Measurements from ENCODE around the gene CEACAM8. TPM values are rescaled to one million over a fixed set of nuclear protein-coding genes. Genes with fewer than 3 reads are reported as not detected.

Gene CEACAM8
- polyA plus RNA-seq, 3 donors, result not detected

GRCh38 chr19:42561512-42561911 is 33.2 kb downstream of the CEACAM8 start:
- no peak for DNase-seq
- H3K4me1 ChIP-seq (ENCODE audit: control insufficient read depth in 1 of 2, insufficient read depth in 2 of 2, low read length in 2 of 2), result peaks cover 14 to 15% of the 10 kb centered on the region in 2 donors
- no peak overlapping the region for H3K9ac ChIP-seq (ENCODE audit: insufficient read depth, low read length, poor library complexity, severe bottlenecking)
- H3K4me3 Mint-ChIP-seq, result peak overlapping the region in 1 of 2 donors; percentile 27
- H3K36me3 ChIP-seq (replicated peaks in 1 of 2; ENCODE audit: control insufficient read depth in 1 of 2, insufficient read depth in 2 of 2, low read length in 2 of 2), result no peaks in the 10 kb centered on the region
- H3K27ac ChIP-seq (ENCODE audit: low read depth in 1 of 2, low read length in 2 of 2), result no peak overlapping the region
- H3K4me3 ChIP-seq (replicated peaks in 1 of 3; ENCODE audit: low read depth in 2 of 3, low read length in 3 of 3), result no peak overlapping the region
- peaks cover 27% of the 10 kb centered on the region for H3K4me1 Mint-ChIP-seq
- H3K27me3 ChIP-seq (ENCODE audit: control insufficient read depth in 2 of 2, insufficient read depth in 2 of 2, low read length in 2 of 2), result peaks cover 2 to 22% of the 10 kb centered on the region in 2 donors
- 82% methylated on average over 2 of the region's 2 CpGs for WGBS (ENCODE audit: insufficient coverage)
- H3K79me2 ChIP-seq (ENCODE audit: insufficient read depth, low read length), result no peaks in the 10 kb centered on the region
- H2AFZ ChIP-seq (ENCODE audit: insufficient read depth, low read depth, low read length, poor library complexity, severe bottlenecking), result no peak overlapping the region
- TF ChIP-seq, protein P1, sequence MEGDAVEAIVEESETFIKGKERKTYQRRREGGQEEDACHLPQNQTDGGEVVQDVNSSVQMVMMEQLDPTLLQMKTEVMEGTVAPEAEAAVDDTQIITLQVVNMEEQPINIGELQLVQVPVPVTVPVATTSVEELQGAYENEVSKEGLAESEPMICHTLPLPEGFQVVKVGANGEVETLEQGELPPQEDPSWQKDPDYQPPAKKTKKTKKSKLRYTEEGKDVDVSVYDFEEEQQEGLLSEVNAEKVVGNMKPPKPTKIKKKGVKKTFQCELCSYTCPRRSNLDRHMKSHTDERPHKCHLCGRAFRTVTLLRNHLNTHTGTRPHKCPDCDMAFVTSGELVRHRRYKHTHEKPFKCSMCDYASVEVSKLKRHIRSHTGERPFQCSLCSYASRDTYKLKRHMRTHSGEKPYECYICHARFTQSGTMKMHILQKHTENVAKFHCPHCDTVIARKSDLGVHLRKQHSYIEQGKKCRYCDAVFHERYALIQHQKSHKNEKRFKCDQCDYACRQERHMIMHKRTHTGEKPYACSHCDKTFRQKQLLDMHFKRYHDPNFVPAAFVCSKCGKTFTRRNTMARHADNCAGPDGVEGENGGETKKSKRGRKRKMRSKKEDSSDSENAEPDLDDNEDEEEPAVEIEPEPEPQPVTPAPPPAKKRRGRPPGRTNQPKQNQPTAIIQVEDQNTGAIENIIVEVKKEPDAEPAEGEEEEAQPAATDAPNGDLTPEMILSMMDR (IDR thresholded peaks at IDR 0.05), result no peak
- intact Hi-C loops (cut with micrococcal nuclease), result loop anchor here (5.0 to 10.0 kb wide), 2 partner anchors 36 to 2003 kb away; no protein-coding TSS in a partner anchor
- H3K9me3 ChIP-seq (replicated peaks in 1 of 2; ENCODE audit: control insufficient read depth in 1 of 2, insufficient read depth in 1 of 2, low read length in 2 of 2), result peaks cover 0 to 4% of the 10 kb centered on the region in 2 donors
- no peak overlapping the region for H3K27ac Mint-ChIP-seq
- peaks cover 3 to 9% (median 7%) of the 10 kb centered on the region in 7 donors for H3K9me3 Mint-ChIP-seq
- H3K36me3 Mint-ChIP-seq, result peaks cover 0 to 4% of the 10 kb centered on the region in 2 donors
- no peaks in the 10 kb centered on the region for H4K20me1 ChIP-seq (ENCODE audit: insufficient read depth, low read length)
- H3K4me2 ChIP-seq (replicated peaks; ENCODE audit: extremely low read depth, low read length, poor library complexity, severe bottlenecking), result no peak overlapping the region
- peaks cover 25 to 38% (median 32%) of the 10 kb centered on the region in 3 donors for H3K27me3 Mint-ChIP-seq (ENCODE audit: low read depth in 3 of 3)

DNA sequence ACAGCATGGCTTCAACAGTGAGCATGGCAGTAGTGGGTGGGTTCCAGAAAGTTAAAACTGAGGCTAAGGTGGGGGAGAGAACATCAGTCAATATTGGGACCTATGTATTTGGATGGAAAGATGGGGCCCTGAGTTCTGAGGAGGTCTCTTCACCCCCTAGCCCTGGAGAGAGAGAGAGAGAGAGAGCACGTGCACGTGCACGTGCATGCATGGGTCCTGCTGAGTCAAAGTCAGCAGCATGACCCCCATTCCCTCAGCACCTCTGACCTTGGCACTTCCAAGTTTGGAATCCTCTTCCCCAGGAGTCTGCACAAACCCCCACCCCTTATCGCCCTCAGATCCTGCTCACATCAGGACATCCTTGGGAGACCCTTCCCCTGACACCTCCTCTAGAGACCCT is 34.0 kb downstream of the CEACAM8 start:
- Mint-ChIP-seq H3K4me1 (peaks cover 33% of the 10 kb centered on the region), H3K27me3 (ENCODE audit: low read depth in 3 of 3) (peaks cover 33 to 46% (median 37%) of the 10 kb centered on the region in 3 donors), H3K27ac (no peak overlapping the region), H3K36me3 (peaks cover 0 to 4% of the 10 kb centered on the region in 2 donors), H3K9me3 (peaks cover 3 to 10% (median 8%) of the 10 kb centered on the region in 7 donors), H3K4me3 (no peak overlapping the region)
- Histone ChIP-seq H3K27ac (ENCODE audit: low read depth in 1 of 2, low read length in 2 of 2) (no peak overlapping the region), H2AFZ (ENCODE audit: insufficient read depth, low read depth, low read length, poor library complexity, severe bottlenecking) (no peak overlapping the region), H3K9ac (ENCODE audit: insufficient read depth, low read length, poor library complexity, severe bottlenecking) (no peak overlapping the region), H3K9me3 (replicated peaks in 1 of 2; ENCODE audit: control insufficient read depth in 1 of 2, insufficient read depth in 1 of 2, low read length in 2 of 2) (peaks cover 0 to 4% of the 10 kb centered on the region in 2 donors), H3K4me1 (ENCODE audit: control insufficient read depth in 1 of 2, insufficient read depth in 2 of 2, low read length in 2 of 2) (peaks cover 21 to 22% of the 10 kb centered on the region in 2 donors), H4K20me1 (ENCODE audit: insufficient read depth, low read length) (no peaks in the 10 kb centered on the region), H3K36me3 (replicated peaks in 1 of 2; ENCODE audit: control insufficient read depth in 1 of 2, insufficient read depth in 2 of 2, low read length in 2 of 2) (no peaks in the 10 kb centered on the region), H3K4me2 (replicated peaks; ENCODE audit: extremely low read depth, low read length, poor library complexity, severe bottlenecking) (no peak overlapping the region), H3K79me2 (ENCODE audit: insufficient read depth, low read length) (no peaks in the 10 kb centered on the region), H3K27me3 (ENCODE audit: control insufficient read depth in 2 of 2, insufficient read depth in 2 of 2, low read length in 2 of 2) (peaks cover 2 to 22% of the 10 kb centered on the region in 2 donors), H3K4me3 (replicated peaks in 1 of 3; ENCODE audit: low read depth in 2 of 3, low read length in 3 of 3) (no peak overlapping the region)
- intact Hi-C loops (cut with micrococcal nuclease), result loop anchor here (5.0 to 10.0 kb wide), 2 partner anchors 37 to 2004 kb away; no protein-coding TSS in a partner anchor
- 70% methylated on average over 1 of the region's 4 CpGs for WGBS (ENCODE audit: insufficient coverage)
- DNase-seq, result no peak
- TF ChIP-seq, protein P1 (IDR thresholded peaks at IDR 0.05), result no peak

Data from CD14-positive monocyte (primary cell).